Keratinocyte (primary cell): ENCODE data around the gene KLF5. TPM values are rescaled to one million over a fixed set of nuclear protein-coding genes. Genes with fewer than 3 reads are reported as not detected.

Source experiments
- DNase-seq: peaks from one replicate; pipeline ENCODE4 v3.0.0-alpha.2; 2011; ENCODE audit warnings: low read depth, missing footprints, low spot score
- FAIRE-seq: peaks from 2 replicates; lab custom pipeline; 2011; peaks lifted over from hg19 to GRCh38; lab: Jason Lieb, UNC
- H2AFZ ChIP-seq: 2 replicates; pipeline ENCODE4 v1.6.0; 2012; ENCODE audit warnings: low read length, control low read depth, inconsistent platforms; ENCODE audit not compliant: control insufficient read depth
- H3K27ac ChIP-seq: 2 replicates; pipeline ENCODE4 v1.5.1; 2011; ENCODE audit warnings: low read length; ENCODE audit not compliant: control insufficient read depth, insufficient read depth
- H3K27me3 ChIP-seq: 3 replicates; pipeline ENCODE4 v1.6.0; 2011; ENCODE audit warnings: low read length; ENCODE audit not compliant: control insufficient read depth, insufficient read depth; ENCODE audit errors: extremely low read depth
- H3K36me3 ChIP-seq, 2 experiments: 2 replicates in 1 of 2; 3 replicates in 1 of 2; pipeline ENCODE4 v1.5.1; 2011; ENCODE audit warnings: low read length in 2 of 2, mild to moderate bottlenecking in 1 of 2; ENCODE audit not compliant: control insufficient read depth in 2 of 2, insufficient read depth in 2 of 2; ENCODE audit errors: extremely low read depth in 1 of 2
- H3K4me1 ChIP-seq: 3 replicates; pipeline ENCODE4 v1.5.1; 2011; ENCODE audit warnings: low read length; ENCODE audit not compliant: control insufficient read depth, insufficient read depth; ENCODE audit errors: extremely low read depth
- H3K4me2 ChIP-seq: 3 replicates; pipeline ENCODE4 v1.6.0; 2011; ENCODE audit warnings: low read depth, low read length; ENCODE audit not compliant: control insufficient read depth, insufficient read depth; ENCODE audit errors: extremely low read depth
- H3K4me3 ChIP-seq, 3 experiments: fragments of 200-600 bp in 1 of 3; sonication (generic) in 1 of 3; 2 replicates in 2 of 3; 3 replicates in 1 of 3; pipeline ENCODE4 v1.5.1; 2011 to 2016; ENCODE audit warnings: low read length in 3 of 3, mild to moderate bottlenecking in 3 of 3, control low read depth in 2 of 3, inconsistent platforms in 1 of 3, low read depth in 1 of 3, mixed read lengths in 1 of 3, mixed run types in 1 of 3, moderate library complexity in 1 of 3; ENCODE audit not compliant: control insufficient read depth in 2 of 3, insufficient read depth in 2 of 3; ENCODE audit errors: extremely low read depth in 1 of 3
- H3K79me2 ChIP-seq: 2 replicates; pipeline ENCODE4 v1.6.0; 2012; ENCODE audit warnings: low read length; ENCODE audit not compliant: control insufficient read depth, insufficient read depth
- H3K9ac ChIP-seq: 3 replicates; pipeline ENCODE4 v1.6.0; 2011; ENCODE audit warnings: low read length; ENCODE audit not compliant: control insufficient read depth, insufficient read depth; ENCODE audit errors: extremely low read depth
- H3K9me1 ChIP-seq: 3 replicates; pipeline ENCODE4 v1.6.0; 2011; ENCODE audit warnings: low read length; ENCODE audit not compliant: control insufficient read depth, insufficient read depth; ENCODE audit errors: extremely low read depth
- H3K9me3 ChIP-seq: 2 replicates; pipeline ENCODE4 v1.5.1; 2012; ENCODE audit warnings: low read depth, low read length; ENCODE audit not compliant: control insufficient read depth
- H4K20me1 ChIP-seq: 3 replicates; pipeline ENCODE4 v1.6.0; 2011; ENCODE audit warnings: low read length; ENCODE audit not compliant: control insufficient read depth, insufficient read depth; ENCODE audit errors: extremely low read depth
- CTCF ChIP-seq, 3 experiments: IDR thresholded peaks in 1 of 3; conservative IDR thresholded peaks in 1 of 3; optimal IDR thresholded peaks in 1 of 3; 2 replicates in 2 of 3; 3 replicates in 1 of 3; pipeline versions ENCODE3 to v1.5.1; 2011; ENCODE audit warnings: low read length in 3 of 3, mild to moderate bottlenecking in 3 of 3, moderate library complexity in 2 of 3, control low read depth in 1 of 3, inconsistent platforms in 1 of 3; ENCODE audit not compliant: insufficient read depth in 2 of 3; ENCODE audit errors: extremely low read depth in 1 of 3
- EZH2 ChIP-seq: IDR thresholded peaks from one replicate; pipeline ENCODE4 v1.6.1; 2012; ENCODE audit warnings: inconsistent platforms, mild to moderate bottlenecking, low read length, moderate library complexity
- dilution Hi-C: fragments of 300-500 bp; cut with MboI; formaldehyde crosslinking; loops from one replicate; pipeline ENCODE4 v1.7.0; 2020; ENCODE audit warnings: low sequenced_read_pairs; ENCODE audit not compliant: extremely low pct_ligation_motif_present
- polyA plus RNA-seq, 5 experiments: library from polyadenylated mRNA; depleted of rRNA in 3 of 5; stranded (reverse) in 3 of 5; stranded (forward) in 1 of 5; unstranded in 1 of 5; fragments of >200 nt; gene quantifications; 1 replicate in 1 of 5; 2 replicates in 3 of 5; 3 replicates in 1 of 5; pipeline versions ENCODE4 v1.2.1 to v1.2.3, GENCODE V29; 2011 to 2012; ENCODE audit warnings: missing spikeins in 2 of 5, low read depth in 1 of 5, low replicate concordance in 1 of 5

KLF5 gene
- polyA plus RNA-seq, 1 donor (not counting 4 experiments of a cell fraction or from before 2014, with no cell fraction given) = 162 TPM

- Histone ChIP-seq H3K4me3 (no peak overlapping the region), H2AFZ (no peak overlapping the region), H3K27me3 (no peaks in the 10 kb centered on the region), H4K20me1 (no peaks in the 10 kb centered on the region), H3K79me2 (no peaks in the 10 kb centered on the region), H3K4me2 (no peak overlapping the region), H3K36me3 (no peaks in the 10 kb centered on the region), H3K27ac (no peak overlapping the region), H3K9me1 (no peaks in the 10 kb centered on the region), H3K9ac (no peak overlapping the region), H3K4me1 (peaks cover 13% of the 10 kb centered on the region), H3K9me3 (peaks cover 2% of the 10 kb centered on the region)
- FAIRE-seq (no peak), DNase-seq (no peak)
- TF ChIP-seq CTCF (optimal IDR thresholded peaks at IDR 0.05 in 1 of 3, IDR thresholded peaks at IDR 0.05 in 1 of 3, conservative IDR thresholded peaks at IDR 0.05 in 1 of 3; ENCODE audit: extremely low read depth in 1 of 3, insufficient read depth in 2 of 3, low read length in 3 of 3) (no peak), EZH2 (no peak)
- dilution Hi-C loops = no loop called here
These were observed 30.4 kb downstream of the KLF5 start for GRCh38 chr13:73089213-73089612.

DNA sequence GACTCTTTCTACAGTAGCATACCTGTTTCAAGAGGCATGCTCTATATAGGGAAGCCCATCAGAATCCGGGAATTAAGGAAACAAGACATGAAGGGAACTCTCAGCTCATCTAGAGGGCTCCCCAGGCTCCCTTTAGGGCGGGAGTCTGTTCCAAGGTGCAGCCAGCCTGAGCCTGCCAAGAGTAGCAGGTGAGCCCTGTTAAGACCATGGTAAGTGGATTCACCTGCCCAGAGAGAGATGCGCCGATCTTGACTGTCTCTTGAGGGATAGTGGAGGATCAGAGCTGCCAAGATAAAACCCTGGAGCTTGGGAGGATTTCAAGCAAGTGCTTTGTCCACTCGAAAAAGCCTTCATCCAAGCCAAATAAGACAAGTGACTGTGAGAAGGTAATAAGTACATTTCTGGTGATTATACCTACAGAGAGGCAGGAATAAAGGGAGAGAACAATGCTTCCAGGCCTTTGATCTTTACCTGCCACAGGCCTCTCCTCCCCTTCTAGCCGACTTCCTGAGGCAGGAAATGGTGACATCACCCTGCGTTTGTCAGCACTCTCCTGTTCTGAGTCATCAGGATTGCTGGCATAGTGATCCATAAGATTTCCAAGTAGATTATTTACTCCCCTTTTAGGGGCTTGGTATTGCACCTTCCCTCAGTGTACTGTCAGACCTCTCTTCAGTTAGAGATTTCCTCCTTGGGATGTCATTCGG lies 31.5 kb downstream of the KLF5 start:
- Histone ChIP-seq H3K27ac (peak overlapping the region; percentile 83), H4K20me1 (no peaks in the 10 kb centered on the region), H3K9ac (peak overlapping the region; percentile 42), H3K4me2 (peak overlapping the region; percentile 59), H3K27me3 (no peaks in the 10 kb centered on the region), H3K4me3 (no peak overlapping the region), H3K79me2 (no peaks in the 10 kb centered on the region), H3K9me1 (no peaks in the 10 kb centered on the region), H3K36me3 (no peaks in the 10 kb centered on the region), H2AFZ (peak overlapping the region; percentile 62), H3K9me3 (peaks cover 2% of the 10 kb centered on the region), H3K4me1 (peaks cover 13% of the 10 kb centered on the region)
- FAIRE-seq (peak; percentile 97), DNase-seq (no peak)
- TF ChIP-seq CTCF (optimal IDR thresholded peaks at IDR 0.05 in 1 of 3, IDR thresholded peaks at IDR 0.05 in 1 of 3, conservative IDR thresholded peaks at IDR 0.05 in 1 of 3; ENCODE audit: extremely low read depth in 1 of 3, insufficient read depth in 2 of 3, low read length in 3 of 3) (no peak), EZH2 (no peak)
- dilution Hi-C loops = no loop called here
